Karpas-422 (cell line): ENCODE data around the gene STAC3. TPM values are rescaled to one million over a fixed set of nuclear protein-coding genes. Genes with fewer than 3 reads are reported as not detected.

ENCODE experiments used
- DNase-seq: peaks from one replicate; pipeline ENCODE4 v3.0.0-alpha.2; 2015
- H2AFZ ChIP-seq: fragments of 200-600 bp; sonication (generic); 2 replicates; pipeline ENCODE4 v1.6.1; 2014; ENCODE audit warnings: antibody characterized with exemption, low read length, mixed read lengths
- H3K27ac ChIP-seq: fragments of 200-600 bp; sonication (generic); 2 replicates; pipeline ENCODE4 v1.5.1; 2014; ENCODE audit warnings: mild to moderate bottlenecking, low read length, moderate library complexity
- H3K27me3 ChIP-seq: fragments of 200-600 bp; sonication (generic); 2 replicates; pipeline ENCODE4 v1.6.1; 2014; ENCODE audit warnings: low read length, mixed read lengths
- H3K36me3 ChIP-seq: fragments of 200-600 bp; sonication (generic); 2 replicates; pipeline ENCODE4 v1.6.1; 2014; ENCODE audit warnings: low read length, mixed read lengths; ENCODE audit not compliant: insufficient read depth
- H3K4me1 ChIP-seq: fragments of 200-600 bp; sonication (generic); 2 replicates; pipeline ENCODE4 v1.6.1; 2014; ENCODE audit warnings: mild to moderate bottlenecking, low read length, mixed read lengths
- H3K4me2 ChIP-seq: fragments of 200-600 bp; sonication (generic); 2 replicates; pipeline ENCODE4 v1.6.1; 2014; ENCODE audit warnings: low read length, low read depth, mild to moderate bottlenecking; ENCODE audit not compliant: poor library complexity, severe bottlenecking
- H3K4me3 ChIP-seq: fragments of 200-600 bp; sonication (generic); 2 replicates; pipeline ENCODE4 v1.5.1; 2014; ENCODE audit warnings: mild to moderate bottlenecking, antibody characterized with exemption, low read length, mixed read lengths
- H3K79me2 ChIP-seq: fragments of 200-600 bp; sonication (generic); 2 replicates; pipeline ENCODE4 v1.6.1; 2014; ENCODE audit warnings: mild to moderate bottlenecking, low read length, mixed read lengths
- H3K9ac ChIP-seq: fragments of 200-600 bp; sonication (generic); 2 replicates; pipeline ENCODE4 v1.6.0; 2014; ENCODE audit warnings: low read length
- H3K9me2 ChIP-seq: fragments of 200-600 bp; sonication (generic), shearing (Covaris generic); replicated peaks from 2 replicates; pipeline ENCODE4 v1.6.0; 2014; ENCODE audit warnings: mild to moderate bottlenecking, low read length, moderate library complexity; ENCODE audit not compliant: insufficient read depth
- H3K9me3 ChIP-seq: fragments of 300-700, 200-600 bp; sonication (generic); 2 replicates; pipeline ENCODE4 v1.6.1; 2014; ENCODE audit warnings: low read length, mixed read lengths
- H4K20me1 ChIP-seq: fragments of 200-600 bp; sonication (generic); 2 replicates; pipeline ENCODE4 v1.6.1; 2014; ENCODE audit warnings: mild to moderate bottlenecking, antibody characterized with exemption, low read length, low read depth; ENCODE audit not compliant: insufficient read depth
- total RNA-seq: library from RNA; depleted of rRNA; stranded (reverse); fragments of >200 nt; shearing (Covaris generic); gene quantifications from 2 replicates; pipeline ENCODE4 v1.2.3, GENCODE V29; 2014; ENCODE audit warnings: low replicate concordance

The STAC3 gene
- total RNA-seq, 1 experiment from 2014 or later, result 5.9 TPM

DNA sequence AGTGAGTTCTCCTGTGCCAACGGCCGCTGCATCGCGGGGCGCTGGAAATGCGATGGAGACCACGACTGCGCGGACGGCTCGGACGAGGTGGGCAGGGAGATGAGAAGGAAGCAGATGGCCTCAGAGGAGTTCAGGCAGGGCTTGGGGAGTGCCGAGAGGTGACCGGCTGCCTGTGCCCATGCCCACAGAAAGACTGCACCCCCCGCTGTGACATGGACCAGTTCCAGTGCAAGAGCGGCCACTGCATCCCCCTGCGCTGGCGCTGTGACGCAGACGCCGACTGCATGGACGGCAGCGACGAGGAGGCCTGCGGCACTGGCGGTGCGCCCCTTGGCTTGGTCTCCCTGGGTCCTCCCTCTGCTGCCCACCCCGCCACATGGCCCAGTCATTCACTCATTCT is 47.8 kb downstream of the STAC3 start:
- Histone ChIP-seq H3K4me3 (no peak overlapping the region), H3K9me2 (no peaks in the 10 kb centered on the region), H3K9ac (no peak overlapping the region), H3K79me2 (no peaks in the 10 kb centered on the region), H2AFZ (no peak overlapping the region), H3K4me1 (no peaks in the 10 kb centered on the region), H3K9me3 (no peaks in the 10 kb centered on the region), H4K20me1 (no peaks in the 10 kb centered on the region), H3K36me3 (no peaks in the 10 kb centered on the region), H3K4me2 (no peak overlapping the region), H3K27ac (no peak overlapping the region), H3K27me3 (no peaks in the 10 kb centered on the region)
- no peak for DNase-seq

DNA sequence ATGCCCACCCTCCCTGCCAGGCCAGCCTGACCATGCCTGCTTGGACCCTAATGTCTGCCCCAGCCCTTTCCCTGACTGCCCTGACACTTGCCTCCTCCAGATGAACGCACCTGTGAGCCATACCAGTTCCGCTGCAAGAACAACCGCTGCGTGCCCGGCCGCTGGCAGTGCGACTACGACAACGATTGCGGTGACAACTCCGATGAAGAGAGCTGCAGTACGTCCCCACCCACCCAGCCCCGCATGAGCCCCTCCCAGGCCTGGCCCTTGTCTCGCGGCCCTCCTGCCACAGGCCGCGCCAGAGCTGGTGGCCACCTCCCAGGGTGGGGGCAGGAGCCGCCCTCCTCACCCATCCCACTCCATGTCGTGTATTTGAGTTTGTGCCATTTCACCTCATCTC is 48.7 kb downstream of the STAC3 start:
- H2AFZ ChIP-seq, result no peak overlapping the region
- H3K4me2 ChIP-seq, result no peak overlapping the region
- H4K20me1 ChIP-seq, result no peaks in the 10 kb centered on the region
- no peak overlapping the region for H3K9ac ChIP-seq
- H3K27ac ChIP-seq, result no peak overlapping the region
- H3K27me3 ChIP-seq, result no peaks in the 10 kb centered on the region
- no peaks in the 10 kb centered on the region for H3K9me2 ChIP-seq
- H3K36me3 ChIP-seq, result no peaks in the 10 kb centered on the region
- no peaks in the 10 kb centered on the region for H3K79me2 ChIP-seq
- H3K4me3 ChIP-seq, result no peak overlapping the region
- H3K9me3 ChIP-seq, result no peaks in the 10 kb centered on the region
- DNase-seq, result no peak
- H3K4me1 ChIP-seq, result no peaks in the 10 kb centered on the region

DNA sequence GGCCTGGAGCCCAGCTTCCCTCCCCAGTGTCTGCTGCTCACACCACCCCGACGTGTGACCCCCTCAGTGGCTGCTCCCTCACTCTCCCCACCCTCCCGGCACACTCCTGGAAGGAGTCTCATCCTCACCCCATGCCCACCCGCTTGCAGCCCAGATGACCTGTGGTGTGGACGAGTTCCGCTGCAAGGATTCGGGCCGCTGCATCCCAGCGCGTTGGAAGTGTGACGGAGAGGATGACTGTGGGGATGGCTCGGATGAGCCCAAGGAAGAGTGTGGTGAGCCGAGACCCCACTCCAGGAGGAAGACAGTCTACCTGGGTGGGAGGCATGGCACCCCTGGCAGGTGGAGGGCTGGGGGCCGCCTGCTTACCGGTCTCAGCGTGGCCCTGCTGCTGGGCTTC is 49.4 kb downstream of the STAC3 start:
- no peaks in the 10 kb centered on the region for H3K79me2 ChIP-seq

DNA sequence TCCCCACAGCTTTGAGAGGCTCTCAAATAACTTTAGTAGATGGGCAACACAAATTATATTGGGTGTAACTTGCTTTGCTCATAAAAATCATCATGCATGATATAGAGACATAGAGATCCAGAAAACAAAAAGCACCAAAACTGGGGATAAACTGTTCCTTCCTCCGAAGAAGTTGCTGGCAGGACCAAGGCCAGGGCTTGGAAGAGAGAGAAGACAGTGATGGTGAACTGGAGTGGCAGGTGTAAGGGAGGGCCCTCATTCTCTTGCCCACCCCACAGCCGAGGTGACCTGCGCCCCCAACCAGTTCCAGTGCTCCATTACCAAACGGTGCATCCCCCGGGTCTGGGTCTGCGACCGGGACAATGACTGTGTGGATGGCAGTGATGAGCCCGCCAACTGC is 49.8 kb downstream of the STAC3 start:
- H4K20me1 ChIP-seq, result no peaks in the 10 kb centered on the region
- H3K9ac ChIP-seq, result no peak overlapping the region
- no peak for DNase-seq
- no peak overlapping the region for H3K4me2 ChIP-seq
- H2AFZ ChIP-seq, result no peak overlapping the region
- H3K9me3 ChIP-seq, result no peaks in the 10 kb centered on the region
- H3K27me3 ChIP-seq, result no peaks in the 10 kb centered on the region
- H3K4me1 ChIP-seq, result no peaks in the 10 kb centered on the region
- H3K27ac ChIP-seq, result no peak overlapping the region
- no peaks in the 10 kb centered on the region for H3K36me3 ChIP-seq
- no peak overlapping the region for H3K4me3 ChIP-seq
- no peaks in the 10 kb centered on the region for H3K79me2 ChIP-seq
- no peaks in the 10 kb centered on the region for H3K9me2 ChIP-seq

More for the DNA sequence above, 49.4 kb downstream of the STAC3 start:
- no peak overlapping the region for H3K27ac ChIP-seq
- no peak overlapping the region for H3K4me3 ChIP-seq
- no peaks in the 10 kb centered on the region for H3K9me2 ChIP-seq
- H3K9me3 ChIP-seq, result no peaks in the 10 kb centered on the region
- H3K27me3 ChIP-seq, result no peaks in the 10 kb centered on the region
- DNase-seq, result no peak
- no peak overlapping the region for H2AFZ ChIP-seq
- H3K36me3 ChIP-seq, result no peaks in the 10 kb centered on the region
- H3K9ac ChIP-seq, result no peak overlapping the region
- H3K4me1 ChIP-seq, result no peaks in the 10 kb centered on the region
- H4K20me1 ChIP-seq, result no peaks in the 10 kb centered on the region
- H3K4me2 ChIP-seq, result no peak overlapping the region

DNA sequence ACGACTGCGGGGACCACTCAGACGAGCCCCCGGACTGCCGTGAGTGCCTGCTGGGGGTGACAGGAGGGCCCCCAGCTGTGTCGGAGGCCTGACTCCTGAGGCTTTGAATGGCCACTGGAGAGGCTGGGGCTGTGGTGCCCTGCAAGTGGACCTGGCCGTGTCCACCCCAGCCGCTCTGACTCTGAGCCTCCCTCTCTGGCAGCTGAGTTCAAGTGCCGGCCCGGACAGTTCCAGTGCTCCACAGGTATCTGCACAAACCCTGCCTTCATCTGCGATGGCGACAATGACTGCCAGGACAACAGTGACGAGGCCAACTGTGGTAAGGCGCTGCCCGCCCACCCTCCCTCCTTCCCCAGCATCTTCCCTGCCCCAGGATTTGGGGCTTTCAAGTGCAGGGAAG is 50.5 kb downstream of the STAC3 start:
- DNase-seq, result no peak
- Histone ChIP-seq H3K27ac (no peak overlapping the region), H3K36me3 (no peaks in the 10 kb centered on the region), H3K4me2 (no peak overlapping the region), H3K4me1 (no peaks in the 10 kb centered on the region), H3K4me3 (no peak overlapping the region), H3K9me2 (no peaks in the 10 kb centered on the region), H3K9me3 (no peaks in the 10 kb centered on the region), H3K9ac (no peak overlapping the region), H3K79me2 (no peaks in the 10 kb centered on the region), H4K20me1 (no peaks in the 10 kb centered on the region), H3K27me3 (no peaks in the 10 kb centered on the region), H2AFZ (no peak overlapping the region)

DNA sequence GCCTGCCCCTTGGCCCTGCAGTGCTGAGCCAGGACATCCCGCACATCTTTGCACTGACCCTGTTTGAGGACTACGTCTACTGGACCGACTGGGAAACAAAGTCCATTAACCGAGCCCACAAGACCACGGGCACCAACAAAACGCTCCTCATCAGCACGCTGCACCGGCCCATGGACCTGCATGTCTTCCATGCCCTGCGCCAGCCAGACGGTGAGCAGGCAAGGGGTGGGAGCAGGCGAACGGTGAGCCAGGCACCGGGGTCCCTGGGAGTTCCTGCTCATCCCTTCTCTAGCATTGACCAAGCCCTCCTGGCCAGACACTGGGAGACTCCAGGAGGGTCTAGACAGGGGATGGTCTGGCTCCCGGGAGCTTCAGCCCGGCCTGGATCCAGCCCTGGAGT is 51.8 kb downstream of the STAC3 start:
- Histone ChIP-seq H4K20me1 (no peaks in the 10 kb centered on the region), H3K9me3 (no peaks in the 10 kb centered on the region), H3K9ac (no peak overlapping the region), H3K9me2 (no peaks in the 10 kb centered on the region), H3K27ac (no peak overlapping the region), H3K4me3 (no peak overlapping the region), H3K79me2 (no peaks in the 10 kb centered on the region), H3K4me1 (no peaks in the 10 kb centered on the region), H2AFZ (no peak overlapping the region), H3K27me3 (no peaks in the 10 kb centered on the region), H3K4me2 (no peak overlapping the region), H3K36me3 (no peaks in the 10 kb centered on the region)
- no peak for DNase-seq

DNA sequence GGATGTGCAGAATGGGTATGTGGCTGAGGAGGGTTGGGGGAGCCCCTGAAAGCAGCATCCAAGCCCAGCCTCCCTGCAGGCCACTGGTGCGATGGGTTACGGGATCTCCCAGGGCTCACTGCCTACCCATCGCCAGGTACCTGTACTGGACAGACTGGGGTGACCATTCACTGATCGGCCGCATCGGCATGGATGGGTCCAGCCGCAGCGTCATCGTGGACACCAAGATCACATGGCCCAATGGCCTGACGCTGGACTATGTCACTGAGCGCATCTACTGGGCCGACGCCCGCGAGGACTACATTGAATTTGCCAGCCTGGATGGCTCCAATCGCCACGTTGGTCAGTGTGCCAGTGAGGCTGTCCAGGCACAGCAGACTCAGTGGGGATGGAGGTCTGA is 52.7 kb downstream of the STAC3 start:
- no peaks in the 10 kb centered on the region for H3K79me2 ChIP-seq
- H3K9ac ChIP-seq, result no peak overlapping the region
- H3K27me3 ChIP-seq, result no peaks in the 10 kb centered on the region
- no peak overlapping the region for H3K4me2 ChIP-seq
- no peak for DNase-seq
- no peak overlapping the region for H3K27ac ChIP-seq
- H3K36me3 ChIP-seq, result no peaks in the 10 kb centered on the region
- no peaks in the 10 kb centered on the region for H4K20me1 ChIP-seq
- no peaks in the 10 kb centered on the region for H3K9me3 ChIP-seq
- H3K9me2 ChIP-seq, result no peaks in the 10 kb centered on the region
- H2AFZ ChIP-seq, result no peak overlapping the region
- H3K4me3 ChIP-seq, result no peak overlapping the region
- no peaks in the 10 kb centered on the region for H3K4me1 ChIP-seq

DNA sequence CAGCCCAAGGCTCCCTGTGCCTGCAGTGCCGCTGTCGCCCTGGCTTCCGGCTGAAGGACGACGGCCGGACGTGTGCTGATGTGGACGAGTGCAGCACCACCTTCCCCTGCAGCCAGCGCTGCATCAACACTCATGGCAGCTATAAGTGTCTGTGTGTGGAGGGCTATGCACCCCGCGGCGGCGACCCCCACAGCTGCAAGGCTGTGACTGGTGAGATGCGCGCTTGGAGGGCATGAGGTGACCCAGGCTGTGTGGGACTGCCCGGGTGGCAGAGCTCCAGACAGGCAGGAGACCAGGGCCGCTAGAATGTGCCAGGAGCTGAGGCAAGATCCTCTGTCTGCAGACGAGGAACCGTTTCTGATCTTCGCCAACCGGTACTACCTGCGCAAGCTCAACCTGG is 54.0 kb downstream of the STAC3 start:
- DNase-seq, result no peak
- H2AFZ ChIP-seq, result no peak overlapping the region
- no peak overlapping the region for H3K9ac ChIP-seq
- H3K79me2 ChIP-seq, result no peaks in the 10 kb centered on the region
- no peak overlapping the region for H3K4me3 ChIP-seq
- no peak overlapping the region for H3K27ac ChIP-seq
- no peak overlapping the region for H3K4me2 ChIP-seq
- no peaks in the 10 kb centered on the region for H3K4me1 ChIP-seq
- H3K27me3 ChIP-seq, result no peaks in the 10 kb centered on the region
- H3K9me2 ChIP-seq, result no peaks in the 10 kb centered on the region
- H3K9me3 ChIP-seq, result no peaks in the 10 kb centered on the region
- H4K20me1 ChIP-seq, result no peaks in the 10 kb centered on the region
- H3K36me3 ChIP-seq, result no peaks in the 10 kb centered on the region

DNA sequence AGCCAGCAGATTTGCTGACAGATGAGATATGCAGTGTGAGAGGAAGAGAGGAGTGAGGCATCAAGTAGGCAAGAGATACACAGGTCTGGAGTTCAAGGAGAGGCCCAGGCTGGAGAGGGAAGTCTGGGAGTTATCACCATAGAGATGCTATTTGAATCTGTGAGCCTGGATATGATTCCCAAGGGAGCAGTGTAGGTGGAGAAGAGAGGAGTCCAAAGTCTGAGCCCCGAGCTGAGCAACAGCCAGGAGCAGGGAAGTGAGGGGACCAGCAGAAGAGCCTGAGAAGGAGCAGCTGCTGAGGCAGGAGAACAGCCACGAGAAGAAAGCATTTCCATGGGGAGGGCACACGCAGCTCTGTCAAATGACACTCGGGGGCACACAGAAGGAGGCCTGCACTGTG is 54.5 kb downstream of the STAC3 start:
- Histone ChIP-seq H3K9me2 (no peaks in the 10 kb centered on the region), H2AFZ (no peak overlapping the region), H3K27me3 (no peaks in the 10 kb centered on the region), H3K4me2 (no peak overlapping the region), H3K9ac (no peak overlapping the region), H3K4me1 (no peaks in the 10 kb centered on the region), H3K79me2 (no peaks in the 10 kb centered on the region), H3K36me3 (no peaks in the 10 kb centered on the region), H3K4me3 (no peak overlapping the region), H3K9me3 (no peaks in the 10 kb centered on the region), H3K27ac (no peak overlapping the region), H4K20me1 (no peaks in the 10 kb centered on the region)
- no peak for DNase-seq
